Sciatic nerve (tissue), 2 donors: ENCODE results near the gene CNP. TPM values are rescaled to one million over a fixed set of nuclear protein-coding genes. Genes with fewer than 3 reads are reported as not detected.

Source experiments
- ATAC-seq: fragments of 200-7000 bp; cut with Tn5 transposase; one replicate; pipeline ENCODE4 v1.9.1; 2020; ENCODE audit warnings: mild to moderate bottlenecking, moderate library complexity
- DNase-seq: peaks from one replicate; pipeline ENCODE4 v3.0.0-alpha.2; 2020; ENCODE audit warnings: low spot score
- intact Hi-C: fragments of 100-400 bp; cut with DNase I; formaldehyde crosslinking; loops from one replicate; pipeline ENCODE4 v1.14.2; 2022
- total RNA-seq: library from RNA; stranded (reverse); fragmentation: NEBNext Ultra II Directional; extraction: Animal tissue kit (Norgen Biotek cat#: 25700); gene quantifications from one replicate; pipeline ENCODE4 v1.2.1, GENCODE V29; 2021
- donor health status: DM: no; HTN: no; CAD: no.
- donor health status: DM: no; HTN: no; CAD: no.

Gene CNP
- total RNA-seq, 1 donor from 2014 or later = 393 TPM

GRCh38 chr17:41967921-41968578, 1.5 kb downstream of the CNP start:
- ATAC-seq (no peak), DNase-seq (no peak)
- intact Hi-C loops = loop anchor here (2.0 kb wide), 1 partner anchor 41 kb away; no protein-coding TSS in a partner anchor

- no peak for ATAC-seq
- no peak for DNase-seq
- intact Hi-C loops = no loop called here
These were observed 2.1 kb downstream of the CNP start for GRCh38 chr17:41968676-41969075.

- DNase-seq (no peak), ATAC-seq (no peak)
These were observed 4.3 kb downstream of the CNP start for GRCh38 chr17:41970901-41971331.

GRCh38 chr17:41971721-41972523, 5.3 kb downstream of the CNP start:
- intact Hi-C loops = no loop called here
- no peak for ATAC-seq
- no peak for DNase-seq

More at GRCh38 chr17:41970901-41971331, 4.3 kb downstream of the CNP start:
- intact Hi-C loops = no loop called here

GRCh38 chr17:41972571-41973407, 6.2 kb downstream of the CNP start:
- ATAC-seq (peak; percentile 23), DNase-seq (no peak)
- intact Hi-C loops = no loop called here

- ATAC-seq (no peak), DNase-seq (no peak)
- intact Hi-C loops = no loop called here
These were observed 6.8 kb downstream of the CNP start for GRCh38 chr17:41973408-41973811.

- no peak for DNase-seq
- ATAC-seq = no peak
- intact Hi-C loops = no loop called here
These were observed 7.4 kb downstream of the CNP start for GRCh38 chr17:41974031-41974430.

GRCh38 chr17:41974658-41975057, 8.1 kb downstream of the CNP start:
- intact Hi-C loops = no loop called here
- DNase-seq (no peak), ATAC-seq (no peak)

GRCh38 chr17:41975099-41976083, 8.8 kb downstream of the CNP start:
- intact Hi-C loops = no loop called here
- no peak for DNase-seq
- no peak for ATAC-seq

GRCh38 chr17:41976142-41976768, 9.7 kb downstream of the CNP start:
- DNase-seq (no peak), ATAC-seq (peak; percentile 79)
- intact Hi-C loops = no loop called here

- DNase-seq = no peak
- intact Hi-C loops = no loop called here
- no peak for ATAC-seq
These were observed 11.4 kb downstream of the CNP start for GRCh38 chr17:41977991-41978390.

GRCh38 chr17:41982026-41982760, 15.6 kb downstream of the CNP start:
- intact Hi-C loops = no loop called here
- DNase-seq = peak; percentile 34
- no peak for ATAC-seq

- DNase-seq (peak; percentile 45), ATAC-seq (no peak)
- intact Hi-C loops = no loop called here
These were observed 17.9 kb downstream of the CNP start for GRCh38 chr17:41984454-41984853.

GRCh38 chr17:41985919-41986318, 19.3 kb downstream of the CNP start:
- intact Hi-C loops = no loop called here
- DNase-seq (no peak), ATAC-seq (no peak)

GRCh38 chr17:41986634-41987033, 20.0 kb downstream of the CNP start:
- ATAC-seq (no peak), DNase-seq (no peak)
- intact Hi-C loops = no loop called here

- DNase-seq (peak; percentile 23), ATAC-seq (no peak)
- intact Hi-C loops = no loop called here
These were observed 21.0 kb downstream of the CNP start for GRCh38 chr17:41987642-41988041.

- no peak for DNase-seq
- no peak for ATAC-seq
- intact Hi-C loops = no loop called here
These were observed 21.8 kb downstream of the CNP start for GRCh38 chr17:41988418-41988817.
